Testis (tissue), 2 donors: ENCODE results near the gene PRR18.

Experiments
- POLR2A ChIP-seq: fragments of 450-650 bp; IDR thresholded peaks from one replicate; pipeline ENCODE4 v1.6.1; 2017; ENCODE audit warnings: antibody characterized with exemption, mild to moderate bottlenecking, moderate library complexity
- TF ChIP-seq, protein P1 (sequence below), 3 experiments: fragments of 450-650 bp in 2 of 3; fragments of 200-600 bp in 1 of 3; sonication (generic) in 1 of 3; IDR thresholded peaks; one replicate each; pipeline ENCODE4 v1.5.1; 2016 to 2019; ENCODE audit warnings: antibody characterized with exemption in 3 of 3, mild to moderate bottlenecking in 2 of 3, moderate library complexity in 1 of 3

DNA sequence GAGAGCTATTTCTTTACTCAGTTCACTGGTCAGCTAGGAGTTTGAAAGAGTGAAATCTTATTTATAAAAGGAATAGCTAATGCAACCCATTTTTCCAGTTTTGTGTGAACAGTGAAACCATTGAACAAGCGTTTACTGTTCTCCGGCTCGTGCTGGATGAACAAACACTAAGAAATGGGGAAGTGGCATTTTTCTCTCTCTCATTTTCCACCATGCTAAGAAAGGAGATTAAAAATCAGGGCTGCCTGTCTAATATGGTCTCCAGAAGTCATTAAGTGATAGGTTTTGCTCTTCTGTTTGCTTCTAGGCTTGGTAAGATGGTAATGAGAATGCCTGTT, 34.9 kb upstream of the PRR18 start:
- TF ChIP-seq, protein P1, sequence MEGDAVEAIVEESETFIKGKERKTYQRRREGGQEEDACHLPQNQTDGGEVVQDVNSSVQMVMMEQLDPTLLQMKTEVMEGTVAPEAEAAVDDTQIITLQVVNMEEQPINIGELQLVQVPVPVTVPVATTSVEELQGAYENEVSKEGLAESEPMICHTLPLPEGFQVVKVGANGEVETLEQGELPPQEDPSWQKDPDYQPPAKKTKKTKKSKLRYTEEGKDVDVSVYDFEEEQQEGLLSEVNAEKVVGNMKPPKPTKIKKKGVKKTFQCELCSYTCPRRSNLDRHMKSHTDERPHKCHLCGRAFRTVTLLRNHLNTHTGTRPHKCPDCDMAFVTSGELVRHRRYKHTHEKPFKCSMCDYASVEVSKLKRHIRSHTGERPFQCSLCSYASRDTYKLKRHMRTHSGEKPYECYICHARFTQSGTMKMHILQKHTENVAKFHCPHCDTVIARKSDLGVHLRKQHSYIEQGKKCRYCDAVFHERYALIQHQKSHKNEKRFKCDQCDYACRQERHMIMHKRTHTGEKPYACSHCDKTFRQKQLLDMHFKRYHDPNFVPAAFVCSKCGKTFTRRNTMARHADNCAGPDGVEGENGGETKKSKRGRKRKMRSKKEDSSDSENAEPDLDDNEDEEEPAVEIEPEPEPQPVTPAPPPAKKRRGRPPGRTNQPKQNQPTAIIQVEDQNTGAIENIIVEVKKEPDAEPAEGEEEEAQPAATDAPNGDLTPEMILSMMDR (IDR thresholded peaks at IDR 0.05) = no peak
- TF ChIP-seq POLR2A = no peak
